Dendritic cell treated with granulocyte-macrophage colony-stimulating factor and Interleukin-4, amounts not matched to agents 40 ng/mL and 50 ng/mL, for 4 days (primary cell): ENCODE data around the gene SAAL1.
A peak's percentile ranks its signal among the peaks of the same experiment; 100 is the strongest.

Experiments
- H3K27ac Mint-ChIP-seq: one replicate; pipeline ENCODE4 v1.8.0; 2022; ENCODE audit warnings: mild to moderate bottlenecking, mixed read lengths
- H3K27me3 Mint-ChIP-seq: one replicate; pipeline ENCODE4 v1.8.0; 2022; ENCODE audit warnings: mild to moderate bottlenecking, mixed read lengths
- H3K36me3 Mint-ChIP-seq: one replicate; pipeline ENCODE4 v1.8.0; 2022; ENCODE audit warnings: low read depth, mixed read lengths
- H3K4me1 Mint-ChIP-seq: one replicate; pipeline ENCODE4 v1.8.0; 2022; ENCODE audit warnings: low read depth, mixed read lengths
- H3K4me3 Mint-ChIP-seq: one replicate; pipeline ENCODE4 v1.8.0; 2022; ENCODE audit warnings: mild to moderate bottlenecking, moderate library complexity, mixed read lengths
- H3K9me3 Mint-ChIP-seq: one replicate; pipeline ENCODE4 v1.8.0; 2022; ENCODE audit warnings: mixed read lengths
- intact Hi-C: fragments of 100-400 bp; cut with micrococcal nuclease; formaldehyde crosslinking; loops from one replicate; pipeline ENCODE4 v1.15.0; 2022

Gene SAAL1

GRCh38 chr11:18108254-18108653, 2.4 kb upstream of the SAAL1 start:
- no peaks in the 10 kb centered on the region for H3K9me3 Mint-ChIP-seq
- peaks cover 14% of the 10 kb centered on the region for H3K4me1 Mint-ChIP-seq
- H3K36me3 Mint-ChIP-seq, result peaks cover 12% of the 10 kb centered on the region
- peaks cover 22% of the 10 kb centered on the region for H3K27me3 Mint-ChIP-seq
- H3K27ac Mint-ChIP-seq, result no peak overlapping the region
- H3K4me3 Mint-ChIP-seq, result no peak overlapping the region
- intact Hi-C loops, result loop anchor here (5.0 kb wide), 2 partner anchors 91 to 116 kb away; no protein-coding TSS in a partner anchor

GRCh38 chr11:18106688-18107087, 806 bp upstream of the SAAL1 start:
- H3K27ac Mint-ChIP-seq, result no peak overlapping the region
- H3K4me1 Mint-ChIP-seq, result peaks cover 22% of the 10 kb centered on the region
- H3K27me3 Mint-ChIP-seq, result peaks cover 18% of the 10 kb centered on the region
- no peak overlapping the region for H3K4me3 Mint-ChIP-seq
- intact Hi-C loops, result loop anchor here (5.0 kb wide), 2 partner anchors 89 to 114 kb away; no protein-coding TSS in a partner anchor
- H3K9me3 Mint-ChIP-seq, result no peaks in the 10 kb centered on the region
- peaks cover 27% of the 10 kb centered on the region for H3K36me3 Mint-ChIP-seq

GRCh38 chr11:18105086-18105801, 638 bp downstream of the SAAL1 start:
- Mint-ChIP-seq H3K9me3 (no peaks in the 10 kb centered on the region), H3K4me3 (peak overlapping the region; percentile 86), H3K27ac (peak overlapping the region; percentile 92), H3K36me3 (peaks cover 42% of the 10 kb centered on the region), H3K4me1 (peaks cover 29% of the 10 kb centered on the region), H3K27me3 (peaks cover 12% of the 10 kb centered on the region)
- intact Hi-C loops, result loop anchor here (5.0 kb wide), 2 partner anchors 88 to 113 kb away; no protein-coding TSS in a partner anchor

- Mint-ChIP-seq H3K27ac (no peak overlapping the region), H3K36me3 (peaks cover 70% of the 10 kb centered on the region), H3K9me3 (no peaks in the 10 kb centered on the region), H3K4me1 (peaks cover 29% of the 10 kb centered on the region), H3K27me3 (no peaks in the 10 kb centered on the region), H3K4me3 (no peak overlapping the region)
- intact Hi-C loops, result no loop called here
These were observed 4.8 kb downstream of the SAAL1 start for GRCh38 chr11:18100926-18101656.

- no peak overlapping the region for H3K27ac Mint-ChIP-seq
These were observed 11.9 kb downstream of the SAAL1 start for GRCh38 chr11:18093959-18094358.

GRCh38 chr11:18091731-18092130, 14.2 kb downstream of the SAAL1 start:
- Mint-ChIP-seq H3K4me3 (no peak overlapping the region), H3K36me3 (peaks cover 80% of the 10 kb centered on the region), H3K27ac (no peak overlapping the region), H3K9me3 (no peaks in the 10 kb centered on the region), H3K27me3 (no peaks in the 10 kb centered on the region), H3K4me1 (peaks cover 10% of the 10 kb centered on the region)
- intact Hi-C loops, result no loop called here

More at GRCh38 chr11:18093959-18094358, 11.9 kb downstream of the SAAL1 start:
- H3K4me3 Mint-ChIP-seq, result no peak overlapping the region
- H3K36me3 Mint-ChIP-seq, result peaks cover 70% of the 10 kb centered on the region
- no peaks in the 10 kb centered on the region for H3K27me3 Mint-ChIP-seq
- H3K4me1 Mint-ChIP-seq, result peaks cover 10% of the 10 kb centered on the region
- intact Hi-C loops, result no loop called here
- no peaks in the 10 kb centered on the region for H3K9me3 Mint-ChIP-seq

GRCh38 chr11:18088966-18089365, 16.9 kb downstream of the SAAL1 start:
- intact Hi-C loops, result no loop called here
- peaks cover 10% of the 10 kb centered on the region for H3K4me1 Mint-ChIP-seq
- no peaks in the 10 kb centered on the region for H3K27me3 Mint-ChIP-seq
- no peaks in the 10 kb centered on the region for H3K9me3 Mint-ChIP-seq
- H3K27ac Mint-ChIP-seq, result no peak overlapping the region
- peaks cover 83% of the 10 kb centered on the region for H3K36me3 Mint-ChIP-seq
- no peak overlapping the region for H3K4me3 Mint-ChIP-seq

GRCh38 chr11:18088366-18088765, 17.5 kb downstream of the SAAL1 start:
- Mint-ChIP-seq H3K36me3 (peaks cover 77% of the 10 kb centered on the region), H3K4me1 (peaks cover 10% of the 10 kb centered on the region), H3K27me3 (no peaks in the 10 kb centered on the region), H3K27ac (no peak overlapping the region), H3K9me3 (no peaks in the 10 kb centered on the region), H3K4me3 (no peak overlapping the region)
- intact Hi-C loops, result no loop called here

- Mint-ChIP-seq H3K4me1 (no peaks in the 10 kb centered on the region), H3K27ac (no peak overlapping the region), H3K36me3 (peaks cover 69% of the 10 kb centered on the region), H3K27me3 (no peaks in the 10 kb centered on the region), H3K4me3 (no peak overlapping the region), H3K9me3 (no peaks in the 10 kb centered on the region)
- intact Hi-C loops, result no loop called here
These were observed 24.3 kb downstream of the SAAL1 start for GRCh38 chr11:18081551-18081950.

GRCh38 chr11:18080451-18080850, 25.4 kb downstream of the SAAL1 start:
- H3K27ac Mint-ChIP-seq, result no peak overlapping the region
- H3K4me1 Mint-ChIP-seq, result no peaks in the 10 kb centered on the region
- no peaks in the 10 kb centered on the region for H3K27me3 Mint-ChIP-seq
- intact Hi-C loops, result no loop called here
- H3K4me3 Mint-ChIP-seq, result no peak overlapping the region
- no peaks in the 10 kb centered on the region for H3K9me3 Mint-ChIP-seq
- peaks cover 60% of the 10 kb centered on the region for H3K36me3 Mint-ChIP-seq

GRCh38 chr11:18078909-18079308, 27.0 kb downstream of the SAAL1 start:
- Mint-ChIP-seq H3K36me3 (peaks cover 45% of the 10 kb centered on the region), H3K9me3 (no peaks in the 10 kb centered on the region), H3K4me1 (no peaks in the 10 kb centered on the region), H3K4me3 (no peak overlapping the region), H3K27me3 (no peaks in the 10 kb centered on the region), H3K27ac (no peak overlapping the region)
- intact Hi-C loops, result no loop called here

GRCh38 chr11:18075444-18075843, 30.4 kb downstream of the SAAL1 start:
- H3K27me3 Mint-ChIP-seq, result no peaks in the 10 kb centered on the region
- H3K9me3 Mint-ChIP-seq, result no peaks in the 10 kb centered on the region

GRCh38 chr11:18071098-18071705, 34.7 kb downstream of the SAAL1 start:
- no peak overlapping the region for H3K27ac Mint-ChIP-seq
- no peaks in the 10 kb centered on the region for H3K27me3 Mint-ChIP-seq
- no peaks in the 10 kb centered on the region for H3K36me3 Mint-ChIP-seq
- no peaks in the 10 kb centered on the region for H3K4me1 Mint-ChIP-seq
- no peaks in the 10 kb centered on the region for H3K9me3 Mint-ChIP-seq
- H3K4me3 Mint-ChIP-seq, result no peak overlapping the region
- intact Hi-C loops, result no loop called here

More at GRCh38 chr11:18075444-18075843, 30.4 kb downstream of the SAAL1 start:
- Mint-ChIP-seq H3K4me3 (no peak overlapping the region), H3K36me3 (peaks cover 22% of the 10 kb centered on the region), H3K27ac (no peak overlapping the region), H3K4me1 (no peaks in the 10 kb centered on the region)
- intact Hi-C loops, result no loop called here

- Mint-ChIP-seq H3K27me3 (no peaks in the 10 kb centered on the region), H3K4me1 (no peaks in the 10 kb centered on the region)
- intact Hi-C loops, result no loop called here
These were observed 38.5 kb downstream of the SAAL1 start for GRCh38 chr11:18067372-18067771.

More at GRCh38 chr11:18067372-18067771, 38.5 kb downstream of the SAAL1 start:
- H3K27ac Mint-ChIP-seq, result no peak overlapping the region
- H3K36me3 Mint-ChIP-seq, result no peaks in the 10 kb centered on the region
- H3K4me3 Mint-ChIP-seq, result no peak overlapping the region
- H3K9me3 Mint-ChIP-seq, result no peaks in the 10 kb centered on the region
